ENCODE results near the gene POLR2A.
A peak's percentile ranks its signal among the peaks of the same experiment; 100 is the strongest.
"Not testable (repeated sequence)": the region's sequence is repeated elsewhere in the genome, so short reads cannot be mapped to it uniquely, and the experiment has no call there.

The POLR2A gene

DNA sequence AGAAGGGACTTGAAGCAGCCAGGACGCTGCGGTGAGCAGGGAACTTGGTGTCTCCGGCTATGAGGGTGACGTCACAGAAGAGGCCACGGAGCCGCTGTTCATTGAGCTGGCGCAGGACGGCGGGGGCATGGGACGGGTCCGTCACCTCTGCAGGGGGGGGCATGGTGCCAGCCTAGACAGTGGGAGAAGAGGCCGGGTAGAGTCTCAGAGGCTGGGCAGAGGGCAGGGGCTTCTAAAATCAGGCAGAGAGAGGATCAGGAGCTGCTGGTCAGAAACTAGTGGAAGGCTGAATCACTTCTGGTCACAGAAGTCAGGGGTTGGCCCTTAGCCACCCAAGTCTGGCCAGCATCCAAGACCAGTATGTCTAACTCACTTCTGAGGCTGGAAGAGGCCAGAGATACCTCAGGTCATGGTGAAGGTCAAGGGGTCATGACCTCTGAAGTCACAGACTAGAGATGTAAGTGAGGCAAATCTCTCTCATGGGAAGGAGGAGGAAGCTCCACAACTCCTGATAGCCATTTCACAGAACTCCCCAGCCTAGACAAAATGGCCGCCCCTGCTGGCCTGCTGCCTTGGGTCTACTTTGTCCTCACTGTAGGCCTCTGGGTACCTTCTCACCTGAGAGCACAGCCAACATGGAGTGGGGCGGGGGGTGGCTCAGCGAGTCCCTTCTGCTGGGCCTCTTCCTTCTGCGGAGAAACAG lies 17.4 kb upstream of the POLR2A start:
- DNase-seq: peak; percentile 71 to 74
- no peak for TF ChIP-seq POLR2A (IDR thresholded peaks at IDR 0.05; ENCODE audit: low read length)
- TF ChIP-seq GATA1 (IDR thresholded peaks at IDR 0.05; ENCODE audit: low read depth, low read length): no peak

DNA sequence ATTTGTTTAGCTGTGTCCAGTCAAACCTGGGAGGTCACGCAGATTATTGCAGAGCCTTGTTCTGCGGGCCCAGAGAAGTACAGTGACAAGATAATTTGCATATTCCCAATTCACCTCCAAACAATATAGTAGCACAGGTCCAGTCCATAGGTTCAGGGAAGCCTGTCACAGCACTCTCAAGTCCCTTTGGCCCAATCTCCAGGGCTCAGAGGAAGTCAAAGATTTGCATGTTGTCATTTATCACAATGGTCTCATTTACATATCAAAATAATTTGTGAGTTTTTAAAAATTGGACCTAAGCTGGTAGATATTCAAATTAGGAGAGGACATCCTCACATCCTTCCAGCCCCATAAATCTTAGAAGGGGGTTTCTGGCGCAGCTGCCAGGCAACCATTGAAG lies 16.7 kb upstream of the POLR2A start:
- TF ChIP-seq POLR2A (IDR thresholded peaks at IDR 0.05; ENCODE audit: low read length): no peak
- DNase-seq: no peak

DNA sequence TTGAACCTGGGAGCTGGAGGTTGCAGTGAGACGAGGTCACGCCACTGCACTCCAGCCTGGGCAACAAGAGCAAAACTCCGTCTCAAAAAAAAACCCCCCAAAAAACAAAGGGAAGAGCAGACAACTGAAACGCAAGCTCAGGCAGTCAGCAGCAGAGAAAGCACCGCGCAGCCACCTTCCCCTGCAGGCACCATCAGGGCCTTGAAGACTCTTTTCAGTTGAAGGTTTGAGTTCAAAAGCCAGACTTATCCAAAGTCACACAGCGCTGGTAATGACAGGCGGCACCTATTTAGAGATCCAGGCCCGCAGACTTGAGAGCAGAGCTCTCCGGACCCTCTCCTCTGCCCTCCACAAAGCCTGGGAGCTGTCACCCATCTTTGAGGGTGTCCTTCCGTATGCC lies 15.9 kb upstream of the POLR2A start:
- DNase-seq: no peak
- TF ChIP-seq GATA1 (IDR thresholded peaks at IDR 0.05; ENCODE audit: low read depth, low read length) (no peak), POLR2A (IDR thresholded peaks at IDR 0.05; ENCODE audit: low read length) (no peak)

DNA sequence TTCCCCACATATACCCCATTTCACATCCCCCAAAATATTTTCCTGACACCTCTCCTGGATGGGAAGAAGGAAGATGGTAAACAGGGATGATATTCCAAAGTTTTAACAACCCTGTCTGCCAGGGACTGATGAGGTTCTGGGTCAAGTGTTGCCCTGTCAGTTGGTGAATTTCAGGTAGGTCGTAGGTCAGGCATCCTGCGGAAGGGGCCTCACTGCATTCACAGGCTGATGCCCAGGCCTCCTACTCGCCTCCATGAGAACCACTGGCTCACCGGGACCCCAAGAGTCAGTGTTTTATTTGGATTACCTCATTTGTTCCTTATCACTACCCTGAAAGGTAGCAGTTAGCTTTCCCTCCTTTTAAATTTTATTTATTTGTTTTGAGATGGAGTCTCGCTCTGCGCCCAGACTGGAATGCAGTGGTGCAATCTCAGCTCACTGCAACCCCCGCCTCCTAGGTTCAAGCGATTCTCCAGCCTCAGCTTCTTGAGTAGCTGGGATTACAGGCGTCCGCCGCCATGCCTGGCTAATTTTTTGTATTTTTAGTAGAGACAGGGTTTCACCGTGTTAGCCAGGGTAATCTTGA lies 15.3 kb upstream of the POLR2A start:
- DNase-seq: no peak
- TF ChIP-seq POLR2A (IDR thresholded peaks at IDR 0.05; ENCODE audit: low read length) (no peak), GATA1 (IDR thresholded peaks at IDR 0.05; ENCODE audit: low read depth, low read length) (no peak)

DNA sequence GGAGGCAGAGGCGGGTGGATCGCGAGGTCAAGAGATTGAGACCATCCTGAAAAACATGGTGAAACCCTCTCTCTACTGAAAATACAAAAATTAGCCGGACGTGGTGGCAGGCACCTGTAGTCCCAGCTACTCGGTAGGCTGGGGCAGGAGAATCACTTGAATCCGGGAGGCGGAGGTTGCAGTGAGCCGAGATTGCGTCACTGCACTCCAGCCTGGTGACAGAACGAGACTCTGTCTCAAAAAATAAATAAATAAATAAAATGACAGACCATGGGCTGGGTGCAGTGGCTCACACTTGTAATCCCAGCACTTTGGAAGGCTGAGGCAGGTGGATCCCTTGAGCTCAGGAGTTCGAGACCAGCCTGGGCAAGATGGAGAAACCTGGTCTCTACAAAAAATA lies 14.3 kb upstream of the POLR2A start:
- DNase-seq: not testable (repeated sequence)

DNA sequence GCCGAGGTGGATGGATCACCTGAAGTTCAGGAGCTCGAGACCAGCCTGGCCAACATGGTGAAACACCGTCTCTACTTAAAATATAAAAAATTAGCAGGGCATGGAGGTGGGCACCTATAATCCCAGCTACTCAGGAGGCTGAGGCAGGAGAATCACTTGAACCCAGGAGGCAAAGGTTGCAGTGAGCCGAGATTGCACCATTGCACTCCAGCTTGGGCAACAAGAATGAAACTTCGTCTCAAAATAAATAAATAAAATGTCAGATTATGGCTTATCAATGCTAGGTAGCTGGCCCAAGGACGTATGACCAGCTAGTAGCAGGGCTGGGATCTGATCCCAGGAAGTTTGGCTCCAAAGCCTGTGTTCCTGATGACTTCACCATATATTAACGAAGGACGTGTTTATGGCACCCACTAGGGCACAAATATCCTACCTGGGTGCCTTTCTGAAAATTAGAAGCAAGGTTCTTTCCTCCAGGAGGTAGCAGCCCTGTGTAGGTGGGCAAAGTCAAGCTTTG lies 13.7 kb upstream of the POLR2A start:
- DNase-seq: not testable (repeated sequence)

DNA sequence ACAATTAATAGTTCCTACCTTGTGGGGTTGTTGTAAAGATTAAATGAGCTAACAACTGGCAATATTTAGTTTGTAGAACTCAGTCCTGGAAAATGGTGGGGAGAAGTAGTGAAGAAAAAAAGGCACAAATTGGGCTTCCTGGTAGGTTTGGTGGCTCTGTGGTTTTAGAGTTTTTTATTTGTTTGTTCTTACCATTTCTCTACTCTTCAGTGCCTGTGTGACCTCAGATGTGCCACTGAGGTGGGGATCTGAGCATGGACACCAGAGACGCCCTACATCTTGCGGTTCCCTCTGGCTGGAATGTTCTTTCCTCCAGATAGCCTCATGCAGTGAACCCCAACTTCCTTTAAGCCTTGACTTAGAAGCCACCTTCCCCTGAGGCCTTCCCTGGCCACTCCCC lies 12.4 kb upstream of the POLR2A start:
- DNase-seq: no peak
- TF ChIP-seq POLR2A (IDR thresholded peaks at IDR 0.05; ENCODE audit: low read length) (no peak), GATA1 (IDR thresholded peaks at IDR 0.05; ENCODE audit: low read depth, low read length) (no peak)

DNA sequence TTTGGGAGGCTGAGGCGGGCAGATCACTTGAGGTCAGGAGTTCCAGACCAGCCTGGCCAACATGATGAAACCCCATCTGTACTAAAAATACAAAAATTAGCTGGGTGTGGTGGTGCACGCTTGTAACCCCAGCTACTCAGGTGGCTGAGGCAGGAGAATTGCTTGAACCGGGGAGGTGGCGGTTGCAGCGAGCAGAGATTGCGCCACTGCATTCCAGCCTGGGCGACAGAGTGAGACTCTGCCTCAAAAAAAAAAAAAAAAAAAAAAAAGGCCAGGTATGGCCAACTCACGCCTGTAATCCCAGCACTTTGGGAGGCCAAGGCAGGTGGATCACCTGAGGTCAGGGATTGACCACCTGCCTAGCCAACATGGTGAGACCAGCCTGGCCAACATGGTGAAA lies 9.4 kb upstream of the POLR2A start:
- DNase-seq: not testable (repeated sequence)

DNA sequence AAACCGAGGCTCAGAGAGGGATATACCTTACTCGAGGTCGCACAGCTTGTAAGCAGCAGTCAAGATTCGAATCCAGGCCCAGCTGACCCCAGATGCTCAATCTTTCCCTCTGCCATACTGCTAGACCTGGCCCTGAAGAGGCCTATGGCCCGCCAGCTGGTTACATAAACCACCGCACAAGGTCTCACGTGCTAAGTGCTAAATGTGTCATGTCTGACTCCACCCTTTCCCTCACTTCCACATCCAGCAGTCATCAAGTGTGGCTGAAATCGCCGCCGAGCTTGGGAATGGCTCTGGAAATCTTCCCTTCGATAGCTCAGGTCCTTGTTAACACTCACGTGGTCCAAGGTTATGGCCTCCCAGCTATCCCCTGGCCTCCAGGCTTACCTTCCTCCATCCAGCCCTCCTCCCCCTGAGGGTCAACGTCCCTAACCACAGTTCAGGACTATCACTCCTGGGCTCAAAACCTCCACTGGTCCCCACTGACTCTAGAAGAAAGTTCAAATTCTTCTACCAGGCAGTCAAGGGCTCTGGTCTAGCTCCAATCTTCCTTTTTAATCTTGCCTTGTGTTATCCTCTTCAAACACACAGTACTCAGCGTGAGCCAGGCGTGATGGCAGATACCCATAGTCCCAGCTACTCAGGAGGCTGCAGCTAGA lies 8.3 kb upstream of the POLR2A start:
- DNase-seq: peak; percentile 92 to 95
- TF ChIP-seq POLR2A (IDR thresholded peaks at IDR 0.05; ENCODE audit: low read length): peak; percentile 48
- TF ChIP-seq GATA1 (IDR thresholded peaks at IDR 0.05; ENCODE audit: low read depth, low read length): peak; percentile 45

DNA sequence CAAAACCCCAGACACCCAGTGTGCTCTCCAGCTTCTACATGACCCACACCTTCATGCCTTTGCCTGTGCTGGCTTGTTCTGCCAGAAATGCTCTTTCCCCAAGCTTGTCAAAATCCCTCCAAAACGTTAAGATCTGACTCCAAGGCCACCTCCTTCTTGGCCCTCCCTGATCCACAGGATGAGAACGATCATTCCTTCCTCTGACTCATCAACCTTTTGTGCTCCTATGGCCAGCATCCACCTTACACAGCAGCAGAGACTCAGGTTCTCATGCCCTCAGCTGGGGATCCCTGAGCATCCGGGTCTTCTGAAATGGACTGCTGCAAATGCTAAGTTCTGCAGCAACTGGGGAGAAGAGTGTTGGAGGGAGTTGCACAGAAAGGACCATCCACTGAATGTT lies 7.7 kb upstream of the POLR2A start:
- TF ChIP-seq POLR2A (IDR thresholded peaks at IDR 0.05; ENCODE audit: low read length) (no peak), GATA1 (IDR thresholded peaks at IDR 0.05; ENCODE audit: low read depth, low read length) (no peak)
- DNase-seq: peak in 1 of 2 experiments; percentile 76

DNA sequence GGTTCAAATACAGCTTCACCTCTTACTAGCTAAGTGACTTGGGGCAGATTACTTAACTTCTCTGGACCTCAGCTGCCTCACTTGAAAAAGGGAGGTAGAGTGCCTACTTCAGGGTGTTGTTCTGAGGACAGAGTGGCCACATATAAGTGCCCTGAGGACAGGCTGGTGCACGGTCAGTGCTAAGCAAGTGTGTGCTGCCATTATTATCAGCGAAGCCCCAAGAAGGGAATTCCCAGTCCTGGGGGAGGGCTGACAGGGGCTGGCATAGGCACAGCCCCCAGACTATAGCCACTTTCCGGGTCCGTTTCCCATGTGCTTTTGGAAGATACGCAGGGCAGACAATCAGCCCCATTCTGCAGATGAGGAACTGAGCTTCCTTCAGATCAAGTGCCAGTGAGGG lies 7.2 kb upstream of the POLR2A start:
- no peak for DNase-seq
- no peak for TF ChIP-seq GATA1 (IDR thresholded peaks at IDR 0.05; ENCODE audit: low read depth, low read length)
- no peak for TF ChIP-seq POLR2A (IDR thresholded peaks at IDR 0.05; ENCODE audit: low read length)

DNA sequence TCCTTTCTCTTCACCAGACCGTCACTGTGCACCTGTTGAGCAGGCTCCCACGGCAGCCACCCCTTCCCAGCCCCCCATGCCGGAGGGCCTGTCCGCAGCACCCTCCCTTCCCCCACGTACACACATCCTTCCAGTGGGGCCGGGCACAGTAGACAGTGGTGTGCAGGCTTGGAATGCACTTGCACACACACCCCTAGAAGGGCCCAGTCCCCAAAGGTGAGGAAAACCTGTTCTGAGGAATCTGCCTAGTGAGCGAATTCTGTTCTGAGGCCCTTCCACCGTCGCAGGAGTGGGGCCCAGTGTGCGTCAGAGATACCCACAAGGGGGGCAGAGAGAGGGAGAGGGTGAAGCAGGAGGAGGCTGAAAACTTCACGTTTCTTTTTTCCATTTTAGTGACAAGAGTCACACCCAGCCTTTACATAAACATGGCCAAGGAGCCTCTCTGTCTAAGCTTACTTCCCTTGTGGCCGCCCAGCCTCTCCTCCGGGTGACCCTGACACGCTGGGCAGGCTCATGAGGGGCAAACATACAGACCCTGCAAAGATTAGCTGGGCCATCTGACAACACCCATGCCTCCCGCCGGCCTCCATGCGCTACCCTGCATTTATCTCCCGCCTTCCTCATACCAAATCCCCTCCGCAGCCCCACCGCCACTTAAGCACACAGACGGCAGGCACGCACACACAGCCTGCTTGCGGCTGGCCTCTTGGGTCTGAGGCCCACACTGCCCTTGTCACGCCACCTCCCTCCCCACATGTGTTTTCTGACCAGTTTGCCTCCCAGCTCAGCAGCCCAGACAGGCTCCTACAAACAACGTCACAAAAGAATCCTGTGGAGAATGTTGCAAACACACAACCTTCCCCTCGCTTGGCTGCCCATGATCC lies 6.5 kb upstream of the POLR2A start:
- no peak for TF ChIP-seq GATA1 (IDR thresholded peaks at IDR 0.05; ENCODE audit: low read depth, low read length)
- no peak for TF ChIP-seq POLR2A (IDR thresholded peaks at IDR 0.05; ENCODE audit: low read length)
- DNase-seq: peak; percentile 74 to 76

DNA sequence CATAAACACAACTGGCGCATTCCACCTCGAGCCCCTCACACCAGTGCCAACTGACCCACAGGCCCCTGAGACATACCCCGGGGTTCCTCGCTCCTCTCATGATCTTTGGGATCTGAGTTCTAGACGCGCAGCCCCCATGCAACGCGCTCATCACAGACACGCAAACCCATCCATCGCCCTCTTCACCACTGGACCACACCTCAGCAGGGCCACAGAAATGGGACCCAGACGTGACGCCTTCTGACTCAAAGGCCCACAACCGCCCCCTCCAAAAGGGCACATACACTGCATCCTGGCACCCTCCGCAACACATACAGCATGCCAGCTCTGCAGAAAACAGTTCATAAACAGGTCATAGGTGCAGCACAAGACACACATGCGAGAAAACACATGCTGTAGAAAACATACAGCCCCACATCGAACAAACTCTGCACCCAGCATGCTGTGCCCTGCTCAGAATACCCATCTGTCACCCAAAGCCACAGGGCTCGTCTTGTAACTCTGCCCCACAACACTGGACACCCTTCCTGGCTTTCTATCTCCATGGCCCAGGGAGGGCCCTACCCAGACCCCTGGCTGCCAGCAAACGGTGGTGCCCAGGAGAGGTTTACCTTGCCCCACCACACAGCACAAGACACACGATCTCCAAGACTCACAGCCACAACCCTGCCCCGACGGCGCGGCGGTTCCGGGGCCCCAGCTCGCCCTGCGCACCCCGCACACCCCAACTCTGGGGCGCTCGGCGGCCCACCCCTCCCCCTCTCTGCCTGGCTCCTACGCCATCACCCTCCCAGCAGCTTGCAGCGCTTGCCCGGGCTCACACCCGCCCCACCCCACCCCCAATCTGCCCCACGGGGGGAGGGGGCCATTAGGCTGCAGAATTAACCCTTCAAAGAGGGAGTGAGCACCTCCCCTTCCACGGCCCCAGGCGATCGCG lies 5.6 kb upstream of the POLR2A start:
- TF ChIP-seq POLR2A (IDR thresholded peaks at IDR 0.05; ENCODE audit: low read length) (peak; percentile 50), GATA1 (IDR thresholded peaks at IDR 0.05; ENCODE audit: low read depth, low read length) (no peak)

More for the DNA sequence above, 5.6 kb upstream of the POLR2A start:
- DNase-seq: peak; percentile 83 to 84

Measured in erythroblast (primary cell).